GM18951 (cell line): ENCODE results near the gene SGPL1.

Source experiments
- POLR2A ChIP-seq: IDR thresholded peaks from 4 replicates; pipeline ENCODE4 v1.6.1; 2011; ENCODE audit warnings: mild to moderate bottlenecking; ENCODE audit not compliant: insufficient read length, insufficient read depth; ENCODE audit errors: extremely low read depth
- in situ Hi-C: fragments of 300-500 bp; cut with MboI; formaldehyde crosslinking; loops from one replicate; pipeline ENCODE4 v1.12.0; 2022; ENCODE audit warnings: low sequenced_read_pairs, mixed read lengths, inconsistent platforms; ENCODE audit not compliant: unreplicated experiment

Gene SGPL1

GRCh38 chr10:70879207-70879606 is 63.5 kb downstream of the SGPL1 start:
- in situ Hi-C loops = no loop called here

GRCh38 chr10:70880077-70880534 is 64.4 kb downstream of the SGPL1 start:
- in situ Hi-C loops = no loop called here
- no peak for TF ChIP-seq POLR2A

More at GRCh38 chr10:70879207-70879606, 63.5 kb downstream of the SGPL1 start:
- TF ChIP-seq POLR2A = no peak

GRCh38 chr10:70884741-70885140 is 69.0 kb downstream of the SGPL1 start:
- in situ Hi-C loops = no loop called here
- TF ChIP-seq POLR2A = no peak

GRCh38 chr10:70885481-70885880 is 69.7 kb downstream of the SGPL1 start:
- in situ Hi-C loops = no loop called here
- no peak for TF ChIP-seq POLR2A

GRCh38 chr10:70885931-70886903 is 70.5 kb downstream of the SGPL1 start:
- TF ChIP-seq POLR2A = no peak
- in situ Hi-C loops = no loop called here

GRCh38 chr10:70886921-70887665 is 71.3 kb downstream of the SGPL1 start:
- no peak for TF ChIP-seq POLR2A
- in situ Hi-C loops = no loop called here

GRCh38 chr10:70887804-70888800 is 72.4 kb downstream of the SGPL1 start, which contains the start of gene PCBD1:
PCBD1 (minus strand) TSS chr10:70888565; CDS start chr10:70888533, 32 bp downstream.
- in situ Hi-C loops = no loop called here

GRCh38 chr10:70889291-70889690 is 73.5 kb downstream of the SGPL1 start:
- in situ Hi-C loops = no loop called here
- no peak for TF ChIP-seq POLR2A

More at GRCh38 chr10:70887804-70888800, 72.4 kb downstream of the SGPL1 start, which contains the start of gene PCBD1:
- TF ChIP-seq POLR2A = peak; percentile 69

GRCh38 chr10:70890917-70891431 is 75.2 kb downstream of the SGPL1 start:
- in situ Hi-C loops = no loop called here
- no peak for TF ChIP-seq POLR2A

GRCh38 chr10:70891627-70892026 is 75.9 kb downstream of the SGPL1 start:
- no peak for TF ChIP-seq POLR2A
- in situ Hi-C loops = no loop called here

GRCh38 chr10:70892631-70893030 is 76.9 kb downstream of the SGPL1 start:
- in situ Hi-C loops = no loop called here
- TF ChIP-seq POLR2A = no peak
